Activated naive CD4-positive, alpha-beta T cell treated with anti-CD3 and anti-CD28 coated beads for 36 hours (primary cell): ENCODE data around the gene HOXD11. TPM values are rescaled to one million over a fixed set of nuclear protein-coding genes. Genes with fewer than 3 reads are reported as not detected.

Experiments used
- CTCF ChIA-PET: fragments of 350-600 bp; sonication (Branson Sonifier 250); formaldehyde crosslinking; loops from one replicate; lab custom pipeline; 2021; ENCODE audit warnings: antibody characterized with exemption; lab: Charles Lee
- DNase-seq: peaks from one replicate; pipeline ENCODE4 v3.0.0-alpha.2; 2020
- H3K27ac Mint-ChIP-seq: one replicate; pipeline ENCODE4 v1.8.0; 2021; ENCODE audit warnings: mild to moderate bottlenecking, mixed read lengths
- H3K27me3 Mint-ChIP-seq: one replicate; pipeline ENCODE4 v1.8.0; 2021; ENCODE audit warnings: low read depth, mixed read lengths
- H3K36me3 Mint-ChIP-seq: one replicate; pipeline ENCODE4 v1.8.0; 2021; ENCODE audit warnings: low read depth, mixed read lengths
- H3K4me1 Mint-ChIP-seq: one replicate; pipeline ENCODE4 v1.8.0; 2021; ENCODE audit warnings: low read depth, mixed read lengths
- H3K4me3 Mint-ChIP-seq: one replicate; pipeline ENCODE4 v1.8.0; 2021; ENCODE audit warnings: mild to moderate bottlenecking, moderate library complexity, mixed read lengths
- H3K9me3 Mint-ChIP-seq: one replicate; pipeline ENCODE4 v1.8.0; 2021; ENCODE audit warnings: mixed read lengths
- intact Hi-C: fragments of 100-400 bp; cut with micrococcal nuclease; formaldehyde crosslinking; loops from one replicate; pipeline ENCODE4 v1.15.1; 2023
- total RNA-seq, 2 experiments: library from RNA; stranded (reverse); gene quantifications; one replicate each; pipeline ENCODE4 v1.2.3, GENCODE V29; 2021

Gene HOXD11
- total RNA-seq, 2 experiments from 2014 or later = not detected

GRCh38 chr2:176076063-176076462, 31.0 kb upstream of the HOXD11 start:
- intact Hi-C loops = loop anchor here (2.0 to 5.0 kb wide), 2 partner anchors 36 to 87 kb away; no protein-coding TSS in a partner anchor
- Mint-ChIP-seq H3K4me3 (no peak overlapping the region), H3K4me1 (peaks cover 19% of the 10 kb centered on the region), H3K36me3 (peaks cover 9% of the 10 kb centered on the region), H3K27ac (no peak overlapping the region), H3K27me3 (peaks cover 72% of the 10 kb centered on the region), H3K9me3 (peaks cover 7% of the 10 kb centered on the region)
- no peak for DNase-seq
- CTCF ChIA-PET = no interaction called here

- peaks cover 8% of the 10 kb centered on the region for H3K9me3 Mint-ChIP-seq
- intact Hi-C loops = loop anchor here (2.0 to 5.0 kb wide), 2 partner anchors 36 to 86 kb away; no protein-coding TSS in a partner anchor
- DNase-seq = no peak
- no peak overlapping the region for H3K27ac Mint-ChIP-seq
- CTCF ChIA-PET = interaction anchor here (1.8 kb wide), 1 partner anchor 20 kb away, joined by 7 read pairs; no protein-coding TSS in a partner anchor
- H3K4me3 Mint-ChIP-seq = no peak overlapping the region
- peaks cover 74% of the 10 kb centered on the region for H3K27me3 Mint-ChIP-seq
- peaks cover 19% of the 10 kb centered on the region for H3K4me1 Mint-ChIP-seq
- peaks cover 12% of the 10 kb centered on the region for H3K36me3 Mint-ChIP-seq
Observed at GRCh38 chr2:176076796-176077195, 30.3 kb upstream of the HOXD11 start.

- intact Hi-C loops = loop anchor here (5.0 kb wide), 1 partner anchor 34 kb away; no protein-coding TSS in a partner anchor
Observed at GRCh38 chr2:176078541-176079284, 28.4 kb upstream of the HOXD11 start.

GRCh38 chr2:176079285-176079830, 27.7 kb upstream of the HOXD11 start:
- CTCF ChIA-PET = interaction anchor here (0.6 kb wide), 1 partner anchor 536 kb away, joined by 3 read pairs; no protein-coding TSS in a partner anchor
- intact Hi-C loops = loop anchor here (5.0 kb wide), 1 partner anchor 33 kb away; no protein-coding TSS in a partner anchor
- Mint-ChIP-seq H3K27me3 (peaks cover 76% of the 10 kb centered on the region), H3K9me3 (peaks cover 12% of the 10 kb centered on the region), H3K36me3 (peaks cover 15% of the 10 kb centered on the region), H3K4me3 (peak overlapping the region; percentile 49), H3K4me1 (peaks cover 17% of the 10 kb centered on the region), H3K27ac (peak overlapping the region; percentile 63)
- DNase-seq = no peak

More at GRCh38 chr2:176078541-176079284, 28.4 kb upstream of the HOXD11 start:
- Mint-ChIP-seq H3K9me3 (peaks cover 10% of the 10 kb centered on the region), H3K36me3 (peaks cover 15% of the 10 kb centered on the region), H3K4me1 (peaks cover 17% of the 10 kb centered on the region), H3K4me3 (no peak overlapping the region), H3K27ac (peak overlapping the region; percentile 63), H3K27me3 (peaks cover 75% of the 10 kb centered on the region)
- DNase-seq = no peak
- CTCF ChIA-PET = interaction anchor here (0.6 kb wide), 1 partner anchor 537 kb away, joined by 3 read pairs; no protein-coding TSS in a partner anchor

- Mint-ChIP-seq H3K27me3 (peaks cover 77% of the 10 kb centered on the region), H3K4me1 (peaks cover 17% of the 10 kb centered on the region), H3K9me3 (peaks cover 16% of the 10 kb centered on the region), H3K4me3 (peak overlapping the region; percentile 49), H3K36me3 (peaks cover 15% of the 10 kb centered on the region), H3K27ac (no peak overlapping the region)
- intact Hi-C loops = loop anchor here (5.0 kb wide), 1 partner anchor 32 kb away; no protein-coding TSS in a partner anchor
- DNase-seq = no peak
- CTCF ChIA-PET = no interaction called here
Observed at GRCh38 chr2:176079831-176080539, 27.1 kb upstream of the HOXD11 start.

- CTCF ChIA-PET = no interaction called here
- no peak for DNase-seq
- Mint-ChIP-seq H3K27ac (peak overlapping the region; percentile 24), H3K4me1 (peaks cover 17% of the 10 kb centered on the region), H3K27me3 (peaks cover 77% of the 10 kb centered on the region), H3K36me3 (peaks cover 15% of the 10 kb centered on the region), H3K9me3 (peaks cover 14% of the 10 kb centered on the region), H3K4me3 (peak overlapping the region; percentile 1)
- intact Hi-C loops = no loop called here
Observed at GRCh38 chr2:176080540-176081375, 26.3 kb upstream of the HOXD11 start.

GRCh38 chr2:176081376-176081836, 25.7 kb upstream of the HOXD11 start:
- intact Hi-C loops = no loop called here
- Mint-ChIP-seq H3K27me3 (peaks cover 77% of the 10 kb centered on the region), H3K27ac (peak overlapping the region; percentile 24)

GRCh38 chr2:176081837-176082524, 25.1 kb upstream of the HOXD11 start:
- Mint-ChIP-seq H3K9me3 (peaks cover 11% of the 10 kb centered on the region), H3K36me3 (peaks cover 17% of the 10 kb centered on the region), H3K27me3 (peaks cover 79% of the 10 kb centered on the region), H3K27ac (no peak overlapping the region), H3K4me3 (no peak overlapping the region), H3K4me1 (peaks cover 17% of the 10 kb centered on the region)
- CTCF ChIA-PET = interaction anchor here (0.5 to 1.5 kb wide), 4 partner anchors 10 to 1176 kb away, joined by 3 to 4 read pairs (median 4); no protein-coding TSS in a partner anchor
- intact Hi-C loops = loop anchor here (2.0 kb wide), 2 partner anchors 15 to 83 kb away; no protein-coding TSS in a partner anchor
- no peak for DNase-seq

More at GRCh38 chr2:176081376-176081836, 25.7 kb upstream of the HOXD11 start:
- CTCF ChIA-PET = interaction anchor here (0.6 to 1.0 kb wide), 2 partner anchors 10 to 201 kb away, joined by 4 read pairs; no protein-coding TSS in a partner anchor
- H3K9me3 Mint-ChIP-seq = peaks cover 13% of the 10 kb centered on the region
- no peak overlapping the region for H3K4me3 Mint-ChIP-seq
- DNase-seq = no peak
- H3K4me1 Mint-ChIP-seq = peaks cover 17% of the 10 kb centered on the region
- peaks cover 15% of the 10 kb centered on the region for H3K36me3 Mint-ChIP-seq

GRCh38 chr2:176082525-176082823, 24.6 kb upstream of the HOXD11 start:
- Mint-ChIP-seq H3K4me1 (peaks cover 17% of the 10 kb centered on the region), H3K36me3 (peaks cover 17% of the 10 kb centered on the region), H3K4me3 (no peak overlapping the region), H3K27me3 (peaks cover 80% of the 10 kb centered on the region), H3K27ac (no peak overlapping the region), H3K9me3 (peaks cover 12% of the 10 kb centered on the region)
- CTCF ChIA-PET = interaction anchor here (0.5 to 1.5 kb wide), 4 partner anchors 9 to 1757 kb away, joined by 3 to 4 read pairs (median 4); no protein-coding TSS in a partner anchor
- intact Hi-C loops = loop anchor here (2.0 kb wide), 2 partner anchors 14 to 82 kb away; no protein-coding TSS in a partner anchor
- no peak for DNase-seq

- peaks cover 12% of the 10 kb centered on the region for H3K9me3 Mint-ChIP-seq
- peaks cover 17% of the 10 kb centered on the region for H3K36me3 Mint-ChIP-seq
- peaks cover 86% of the 10 kb centered on the region for H3K27me3 Mint-ChIP-seq
- intact Hi-C loops = loop anchor here (2.0 kb wide), 2 partner anchors 14 to 82 kb away; no protein-coding TSS in a partner anchor
- H3K4me3 Mint-ChIP-seq = no peak overlapping the region
- H3K4me1 Mint-ChIP-seq = peaks cover 17% of the 10 kb centered on the region
- no peak for DNase-seq
- CTCF ChIA-PET = interaction anchor here (0.6 to 1.5 kb wide), 2 partner anchors 37 to 1758 kb away, joined by 3 to 4 read pairs; no protein-coding TSS in a partner anchor
- H3K27ac Mint-ChIP-seq = no peak overlapping the region
Observed at GRCh38 chr2:176082824-176083751, 24.0 kb upstream of the HOXD11 start.
